Skeletal muscle cell (primary cell): ENCODE measurements around the gene NSMF.
A peak's percentile ranks its signal among the peaks of the same experiment; 100 is the strongest.
"Not testable (repeated sequence)": the region's sequence is repeated elsewhere in the genome, so short reads cannot be mapped to it uniquely, and the experiment has no call there.

Experiments used
- DNase-seq: peaks from one replicate; pipeline ENCODE4 v3.0.0-alpha.2; 2010; ENCODE audit warnings: low read depth
- H3K4me3 ChIP-seq: 2 replicates; pipeline ENCODE4 v1.5.1; 2011; ENCODE audit warnings: low read depth, mild to moderate bottlenecking, control low read depth, low read length, moderate library complexity

Gene NSMF

GRCh38 chr9:137450539-137451222, 8.5 kb downstream of the NSMF start:
- H3K4me3 ChIP-seq, DNase-seq: not testable (repeated sequence)

- no peak for DNase-seq
Observed at GRCh38 chr9:137449931-137450538, 9.1 kb downstream of the NSMF start.

GRCh38 chr9:137449081-137449844, 9.9 kb downstream of the NSMF start:
- no peak overlapping the region for H3K4me3 ChIP-seq
- no peak for DNase-seq

More at GRCh38 chr9:137449931-137450538, 9.1 kb downstream of the NSMF start:
- no peak overlapping the region for H3K4me3 ChIP-seq

GRCh38 chr9:137448602-137448962, 10.6 kb downstream of the NSMF start:
- no peak overlapping the region for H3K4me3 ChIP-seq
- DNase-seq = no peak

- no peak for DNase-seq
- H3K4me3 ChIP-seq = no peak overlapping the region
Observed at GRCh38 chr9:137447722-137448601, 11.2 kb downstream of the NSMF start.

- no peak overlapping the region for H3K4me3 ChIP-seq
- no peak for DNase-seq
Observed at GRCh38 chr9:137446851-137447471, 12.2 kb downstream of the NSMF start.

- no peak for DNase-seq
- H3K4me3 ChIP-seq = no peak overlapping the region
Observed at GRCh38 chr9:137445930-137446431, 13.2 kb downstream of the NSMF start.

- H3K4me3 ChIP-seq = no peak overlapping the region
- DNase-seq = no peak
Observed at GRCh38 chr9:137445275-137445807, 13.8 kb downstream of the NSMF start.

GRCh38 chr9:137444106-137444790, 14.9 kb downstream of the NSMF start:
- no peak overlapping the region for H3K4me3 ChIP-seq
- no peak for DNase-seq

- H3K4me3 ChIP-seq = no peak overlapping the region
- DNase-seq = no peak
Observed at GRCh38 chr9:137441935-137442321, 17.2 kb downstream of the NSMF start.

GRCh38 chr9:137441289-137441934, 17.7 kb downstream of the NSMF start, which contains the start of gene ENTPD8:
TSS of gene ENTPD8 (minus strand) at chr9:137441357. CDS start at chr9:137438285, 3,072 bp downstream.
- DNase-seq = no peak
- peak within 1 kb of the TSS; percentile 34 for H3K4me3 ChIP-seq

- no peak overlapping the region for H3K4me3 ChIP-seq
- no peak for DNase-seq
Observed at GRCh38 chr9:137439158-137439714, 19.9 kb downstream of the NSMF start.

- no peak for DNase-seq
- H3K4me3 ChIP-seq = no peak overlapping the region
Observed at GRCh38 chr9:137438591-137439157, 20.5 kb downstream of the NSMF start.

- no peak overlapping the region for H3K4me3 ChIP-seq
- DNase-seq = no peak
Observed at GRCh38 chr9:137437691-137438590, 21.2 kb downstream of the NSMF start.

GRCh38 chr9:137436761-137437600, 22.2 kb downstream of the NSMF start:
- no peak overlapping the region for H3K4me3 ChIP-seq
- DNase-seq = no peak
